Adrenal gland (tissue), 12 donors: ENCODE data around the gene SCRN1. TPM values are rescaled to one million over a fixed set of nuclear protein-coding genes. Genes with fewer than 3 reads are reported as not detected.

Experiments
- DNase-seq, 7 donors: peaks; one replicate each; pipeline ENCODE4 v3.0.0-alpha.2; 2019 to 2020
- H3K27ac ChIP-seq, 5 donors: fragments of 200-600 bp; sonication (generic) in 4 of 5; 1 replicate in 3 of 5; 2 replicates in 2 of 5; pipeline versions ENCODE4 v1.5.1 to v1.8.0; 2016 to 2020; ENCODE audit warnings: mild to moderate bottlenecking in 1 of 5
- H3K27me3 ChIP-seq: fragments of 200-600 bp; 2 replicates; pipeline ENCODE4 v1.8.0; 2021
- H3K36me3 ChIP-seq, 2 donors: fragments of 200-600 bp; replicated peaks in 1 of 2; 1 replicate in 1 of 2; 2 replicates in 1 of 2; pipeline versions ENCODE4 v1.5.1 to v1.8.0; 2018 to 2022
- H3K4me1 ChIP-seq, 2 donors: fragments of 200-600 bp; replicated peaks in 1 of 2; 1 replicate in 1 of 2; 2 replicates in 1 of 2; pipeline versions ENCODE4 v1.5.1 to v1.8.0; 2018 to 2021
- H3K4me3 ChIP-seq, 4 donors: fragments of 200-600 bp; sonication (generic) in 3 of 4; one replicate each; pipeline ENCODE4 v1.5.1; 2016 to 2018
- H3K9me3 ChIP-seq, 3 donors: fragments of 200-600 bp; sonication (generic) in 1 of 3; replicated peaks in 1 of 3; 1 replicate in 2 of 3; 2 replicates in 1 of 3; pipeline versions ENCODE4 v1.5.1 to v1.8.0; 2016 to 2021
- POLR2A ChIP-seq, 2 donors: fragments of 450-650 bp; IDR thresholded peaks; one replicate each; pipeline ENCODE4 v1.6.1; 2017; ENCODE audit warnings: antibody characterized with exemption in 2 of 2, mild to moderate bottlenecking in 2 of 2, moderate library complexity in 1 of 2
- WGBS, 4 donors: extraction: QIAGEN DNeasy Blood & Tissue Kit in 2 of 4; methylation state at CpG; one replicate each; pipeline versions ENCODE4 v1.1.5 to v1.1.7; 2013 to 2017; 5-methylcytosine and 5-hydroxymethylcytosine counted together
- intact Hi-C, 2 donors: fragments of 100-400 bp; cut with DNase I; formaldehyde crosslinking; loops; one replicate each; pipeline versions ENCODE4 v1.14.1 to v1.15.0; 2022 to 2023
- polyA plus RNA-seq, 3 donors: library from polyadenylated mRNA; stranded (reverse); fragments of 200-250 nt in 2 of 3; fragments of 350-450 nt in 1 of 3; fragmentation: Illumina TruSeq in 1 of 3; extraction: RNeasy Lipid Tissue Mini Kit (QIAGEN cat#74804) in 1 of 3; gene quantifications; one replicate each; pipeline ENCODE4 v1.2.3, GENCODE V29; 2013 to 2014
- total RNA-seq, 9 donors: library from RNA; depleted of rRNA in 4 of 9; stranded (reverse); fragments of >200 nt in 4 of 9; fragments of 120-200 nt in 1 of 9; fragmentation: NEBNext Ultra II Directional in 1 of 9; extraction: Animal tissue kit (Norgen Biotek cat#: 25700) in 1 of 9; gene quantifications; one replicate each; pipeline versions ENCODE4 v1.1.0 to v1.2.4, GENCODE V29; 2013 to 2023
- TF ChIP-seq, protein P1 (sequence below), 6 experiments: fragments of 450-650 bp in 4 of 6; fragments of 200-600 bp in 2 of 6; sonication (generic) in 1 of 6; IDR thresholded peaks; 1 replicate in 5 of 6; 2 replicates in 1 of 6; pipeline versions ENCODE4 v1.5.1 to v1.8.0; 2016 to 2021; ENCODE audit warnings: antibody characterized with exemption in 6 of 6, mild to moderate bottlenecking in 2 of 6, moderate library complexity in 1 of 6
- donor health status: healthy with polysubstance abuse.
- donor health status: Bipolar disorder and iron deficiency.
- donor health status: DM: yes; HTN: yes; CAD: no.
- donor health status: DM: no; HTN: no; CAD: no.
- donor health status: DM: no; HTN: no; CAD: no.
- donor health status: DM: yes; HTN: yes; CAD: no.

Gene SCRN1
- total and polyA plus RNA-seq, 12 donors: 8.2 to 75.9 (median 50.2) TPM

GRCh38 chr7:29945259-29945809, 44.3 kb downstream of the SCRN1 start:
- TF ChIP-seq, protein P1, sequence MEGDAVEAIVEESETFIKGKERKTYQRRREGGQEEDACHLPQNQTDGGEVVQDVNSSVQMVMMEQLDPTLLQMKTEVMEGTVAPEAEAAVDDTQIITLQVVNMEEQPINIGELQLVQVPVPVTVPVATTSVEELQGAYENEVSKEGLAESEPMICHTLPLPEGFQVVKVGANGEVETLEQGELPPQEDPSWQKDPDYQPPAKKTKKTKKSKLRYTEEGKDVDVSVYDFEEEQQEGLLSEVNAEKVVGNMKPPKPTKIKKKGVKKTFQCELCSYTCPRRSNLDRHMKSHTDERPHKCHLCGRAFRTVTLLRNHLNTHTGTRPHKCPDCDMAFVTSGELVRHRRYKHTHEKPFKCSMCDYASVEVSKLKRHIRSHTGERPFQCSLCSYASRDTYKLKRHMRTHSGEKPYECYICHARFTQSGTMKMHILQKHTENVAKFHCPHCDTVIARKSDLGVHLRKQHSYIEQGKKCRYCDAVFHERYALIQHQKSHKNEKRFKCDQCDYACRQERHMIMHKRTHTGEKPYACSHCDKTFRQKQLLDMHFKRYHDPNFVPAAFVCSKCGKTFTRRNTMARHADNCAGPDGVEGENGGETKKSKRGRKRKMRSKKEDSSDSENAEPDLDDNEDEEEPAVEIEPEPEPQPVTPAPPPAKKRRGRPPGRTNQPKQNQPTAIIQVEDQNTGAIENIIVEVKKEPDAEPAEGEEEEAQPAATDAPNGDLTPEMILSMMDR (IDR thresholded peaks at IDR 0.05): no peak
- no peak for TF ChIP-seq POLR2A (IDR thresholded peaks at IDR 0.05)
- Histone ChIP-seq H3K4me3 (no peak overlapping the region), H3K27me3 (no peaks in the 10 kb centered on the region), H3K36me3 (peaks cover 0 to 38% of the 10 kb centered on the region in 2 donors), H3K27ac (no peak overlapping the region), H3K9me3 (no peaks in the 10 kb centered on the region), H3K4me1 (no peaks in the 10 kb centered on the region)
- intact Hi-C loops: no loop called here
- DNase-seq: no peak
- WGBS, 4 donors: 91 to 95% (median 94%) methylated on average over 4 of the region's 4 CpGs

GRCh38 chr7:29940199-29940598, 49.4 kb downstream of the SCRN1 start:
- no peak overlapping the region for H3K4me3 ChIP-seq
- DNase-seq: no peak
- WGBS, 4 donors: 90 to 98% (median 94%) methylated on average over 2 of the region's 2 CpGs
- TF ChIP-seq, protein P1 (IDR thresholded peaks at IDR 0.05): no peak
- TF ChIP-seq POLR2A (IDR thresholded peaks at IDR 0.05): no peak
- H3K27me3 ChIP-seq: no peaks in the 10 kb centered on the region
- no peak overlapping the region for H3K27ac ChIP-seq
- no peaks in the 10 kb centered on the region for H3K9me3 ChIP-seq
- H3K36me3 ChIP-seq: peaks cover 0 to 65% of the 10 kb centered on the region in 2 donors
- intact Hi-C loops: no loop called here
- H3K4me1 ChIP-seq: no peaks in the 10 kb centered on the region

GRCh38 chr7:29937132-29937531, 52.5 kb downstream of the SCRN1 start:
- Histone ChIP-seq H3K27me3 (no peaks in the 10 kb centered on the region), H3K36me3 (peaks cover 0 to 58% of the 10 kb centered on the region in 2 donors), H3K4me3 (no peak overlapping the region), H3K4me1 (no peaks in the 10 kb centered on the region), H3K9me3 (no peaks in the 10 kb centered on the region), H3K27ac (no peak overlapping the region)
- intact Hi-C loops: no loop called here
- no peak for DNase-seq
- TF ChIP-seq, protein P1 (IDR thresholded peaks at IDR 0.05): no peak
- TF ChIP-seq POLR2A (IDR thresholded peaks at IDR 0.05): no peak
- 95 to 98% (median 97%) methylated on average over 3 of the region's 3 CpGs for WGBS, 4 donors

DNA sequence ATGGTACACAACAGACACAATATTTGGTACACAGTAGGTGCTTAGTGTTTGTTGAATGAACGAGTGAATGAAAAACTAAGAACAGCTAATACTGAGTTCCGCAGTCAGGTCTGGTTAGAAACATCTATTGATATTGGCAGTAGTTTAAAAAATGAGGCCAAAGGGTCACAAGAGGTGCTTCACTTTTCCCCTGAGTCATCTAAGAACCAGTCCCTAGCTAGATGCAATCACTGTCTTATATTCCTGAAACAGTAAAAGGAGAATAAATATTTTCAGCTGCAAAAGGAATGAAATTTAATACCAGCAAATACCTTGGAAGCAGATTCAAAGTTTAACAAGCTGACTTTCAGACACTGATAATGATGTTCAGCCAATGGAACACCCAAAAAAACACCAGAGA, 54.5 kb downstream of the SCRN1 start:
- intact Hi-C loops: no loop called here
- Histone ChIP-seq H3K4me1 (no peaks in the 10 kb centered on the region), H3K4me3 (no peak overlapping the region), H3K36me3 (peaks cover 0 to 40% of the 10 kb centered on the region in 2 donors), H3K27ac (no peak overlapping the region), H3K27me3 (no peaks in the 10 kb centered on the region), H3K9me3 (no peaks in the 10 kb centered on the region)
- TF ChIP-seq, protein P1 (IDR thresholded peaks at IDR 0.05): no peak
- no peak for TF ChIP-seq POLR2A (IDR thresholded peaks at IDR 0.05)
- no peak for DNase-seq
- 85 to 90% (median 86%) methylated on average over 2 of the region's 2 CpGs for WGBS, 4 donors
